Activated T-cell treated with anti-CD3 and anti-CD28 coated beads, Interleukin-2, amount 50 U/mL, for 24 hours (primary cell): ENCODE data around the gene REN.

Source experiments
- DNase-seq: peaks from one replicate; pipeline ENCODE4 v3.0.0-alpha.2; 2020
- H3K27ac Mint-ChIP-seq: 2 replicates; pipeline ENCODE4 v1.8.0; 2020; ENCODE audit warnings: mild to moderate bottlenecking, mixed read lengths
- H3K27me3 Mint-ChIP-seq: 2 replicates; pipeline ENCODE4 v1.8.0; 2020; ENCODE audit warnings: mixed read lengths
- H3K36me3 Mint-ChIP-seq: 2 replicates; pipeline ENCODE4 v1.8.0; 2020; ENCODE audit warnings: low read depth, mixed read lengths
- H3K4me1 Mint-ChIP-seq: 2 replicates; pipeline ENCODE4 v1.8.0; 2020; ENCODE audit warnings: low read depth, mixed read lengths
- H3K4me3 Mint-ChIP-seq: 2 replicates; pipeline ENCODE4 v1.8.0; 2020; ENCODE audit warnings: mild to moderate bottlenecking, moderate library complexity, mixed read lengths
- H3K9me3 Mint-ChIP-seq: 2 replicates; pipeline ENCODE4 v1.8.0; 2020; ENCODE audit warnings: mixed read lengths

REN gene

GRCh38 chr1:204177133-204177532 lies 11.0 kb upstream of the REN start:
- H3K27ac Mint-ChIP-seq: no peak overlapping the region
- H3K36me3 Mint-ChIP-seq: no peaks in the 10 kb centered on the region
- peaks cover 13% of the 10 kb centered on the region for H3K27me3 Mint-ChIP-seq
- H3K4me3 Mint-ChIP-seq: no peak overlapping the region
- H3K9me3 Mint-ChIP-seq: peaks cover 3% of the 10 kb centered on the region
- no peak for DNase-seq
- H3K4me1 Mint-ChIP-seq: no peaks in the 10 kb centered on the region

- no peak for DNase-seq
- Mint-ChIP-seq H3K27ac (no peak overlapping the region), H3K27me3 (peaks cover 13% of the 10 kb centered on the region), H3K4me3 (no peak overlapping the region), H3K9me3 (peaks cover 8% of the 10 kb centered on the region), H3K36me3 (no peaks in the 10 kb centered on the region), H3K4me1 (no peaks in the 10 kb centered on the region)
Measured at GRCh38 chr1:204176049-204176448, 9.9 kb upstream of the REN start.

DNA sequence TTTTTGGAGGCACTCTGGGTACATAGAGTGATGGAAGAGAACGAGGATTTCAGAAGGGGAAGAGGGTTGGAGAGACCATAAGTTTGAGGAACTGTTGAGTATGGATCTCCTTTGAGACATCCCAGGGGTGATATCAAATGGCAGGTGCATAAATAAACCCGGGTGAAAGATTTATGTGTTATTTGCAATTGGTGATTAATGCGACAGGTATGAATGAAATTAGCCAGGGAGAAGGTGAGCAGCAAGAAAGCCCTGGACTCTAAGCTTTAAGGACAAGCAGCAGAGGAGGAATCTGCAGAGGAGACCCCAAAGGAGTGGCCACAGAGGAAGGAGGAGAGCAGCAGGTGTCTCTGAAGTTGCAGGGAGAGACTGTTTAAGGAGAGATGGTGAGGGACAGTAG lies 8.8 kb upstream of the REN start:
- no peak for DNase-seq
- Mint-ChIP-seq H3K36me3 (peaks cover 2% of the 10 kb centered on the region), H3K27me3 (peaks cover 13% of the 10 kb centered on the region), H3K4me3 (no peak overlapping the region), H3K4me1 (no peaks in the 10 kb centered on the region), H3K27ac (no peak overlapping the region), H3K9me3 (peaks cover 18% of the 10 kb centered on the region)

DNA sequence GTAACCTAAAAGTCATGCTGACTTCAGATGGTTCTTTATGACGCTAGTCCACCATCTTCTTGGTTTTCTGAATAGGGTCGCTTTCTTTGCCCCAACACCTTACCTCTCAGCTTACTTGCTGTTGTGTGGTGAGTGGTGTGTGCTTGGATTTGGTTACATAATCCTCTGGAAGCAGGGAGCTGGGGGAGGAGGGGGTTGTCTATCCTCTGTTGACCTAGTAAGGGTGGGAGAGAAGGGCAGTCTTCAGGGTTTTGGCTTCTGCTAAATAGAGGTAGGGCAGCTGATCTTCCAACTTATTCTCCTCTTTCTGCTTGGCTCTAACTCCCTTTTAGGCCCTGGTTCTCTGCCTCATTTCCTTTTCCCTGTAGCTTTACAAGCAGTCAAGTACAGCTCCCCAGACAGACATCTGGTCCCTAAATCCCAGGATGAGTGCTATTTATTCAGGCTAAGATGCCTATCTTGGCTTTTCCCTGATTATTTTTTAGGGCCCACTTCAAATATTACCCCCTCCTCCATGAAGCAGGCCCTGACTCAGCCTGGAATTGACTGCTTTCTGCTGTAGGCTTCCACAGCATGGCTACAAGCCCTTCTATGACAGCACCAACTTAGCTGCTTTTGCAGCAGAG lies 6.4 kb upstream of the REN start:
- no peak overlapping the region for H3K4me3 Mint-ChIP-seq
- no peak overlapping the region for H3K27ac Mint-ChIP-seq
- H3K27me3 Mint-ChIP-seq: peaks cover 9% of the 10 kb centered on the region
- peaks cover 34% of the 10 kb centered on the region for H3K9me3 Mint-ChIP-seq
- peaks cover 2% of the 10 kb centered on the region for H3K36me3 Mint-ChIP-seq
- DNase-seq: no peak
- no peaks in the 10 kb centered on the region for H3K4me1 Mint-ChIP-seq

- H3K4me3 Mint-ChIP-seq: no peak overlapping the region
- H3K9me3 Mint-ChIP-seq: peaks cover 39% of the 10 kb centered on the region
- H3K27me3 Mint-ChIP-seq: peaks cover 9% of the 10 kb centered on the region
- peaks cover 2% of the 10 kb centered on the region for H3K36me3 Mint-ChIP-seq
- no peak for DNase-seq
- no peak overlapping the region for H3K27ac Mint-ChIP-seq
- H3K4me1 Mint-ChIP-seq: no peaks in the 10 kb centered on the region
Measured at GRCh38 chr1:204171751-204172178, 5.6 kb upstream of the REN start.

DNA sequence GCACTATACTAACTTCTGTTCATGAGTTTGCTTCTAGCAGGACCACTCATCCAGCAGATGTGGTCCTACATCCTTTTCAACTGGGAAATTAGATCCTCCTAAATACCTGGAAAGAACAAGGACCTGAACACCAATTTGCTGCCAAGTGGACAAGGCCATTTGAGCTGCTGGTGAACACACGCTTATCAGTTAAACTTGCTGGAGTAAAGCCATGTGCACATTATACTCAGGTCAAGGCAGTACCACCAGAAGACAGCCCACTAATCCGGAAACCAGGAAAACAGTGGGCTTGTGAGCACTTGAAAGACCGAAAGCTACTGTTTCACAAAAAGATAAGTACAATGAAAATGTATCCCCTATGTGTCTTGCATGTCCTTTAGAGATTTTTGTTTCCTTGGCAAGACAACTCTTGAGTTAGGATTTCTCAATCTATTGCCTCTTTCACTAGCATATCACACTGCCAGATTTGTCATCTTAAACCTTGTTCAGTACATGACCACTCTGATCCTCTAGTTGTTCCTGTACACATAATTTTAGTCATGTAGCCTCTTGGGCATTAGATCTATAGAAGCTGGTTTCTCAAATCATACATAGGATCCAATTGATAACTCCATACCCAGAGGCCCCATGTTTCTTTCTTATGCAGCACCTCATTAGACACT lies 4.5 kb upstream of the REN start:
- Mint-ChIP-seq H3K4me1 (no peaks in the 10 kb centered on the region), H3K36me3 (peaks cover 2% of the 10 kb centered on the region), H3K27me3 (peaks cover 9% of the 10 kb centered on the region), H3K4me3 (no peak overlapping the region), H3K9me3 (peaks cover 39% of the 10 kb centered on the region), H3K27ac (no peak overlapping the region)
- DNase-seq: no peak

DNA sequence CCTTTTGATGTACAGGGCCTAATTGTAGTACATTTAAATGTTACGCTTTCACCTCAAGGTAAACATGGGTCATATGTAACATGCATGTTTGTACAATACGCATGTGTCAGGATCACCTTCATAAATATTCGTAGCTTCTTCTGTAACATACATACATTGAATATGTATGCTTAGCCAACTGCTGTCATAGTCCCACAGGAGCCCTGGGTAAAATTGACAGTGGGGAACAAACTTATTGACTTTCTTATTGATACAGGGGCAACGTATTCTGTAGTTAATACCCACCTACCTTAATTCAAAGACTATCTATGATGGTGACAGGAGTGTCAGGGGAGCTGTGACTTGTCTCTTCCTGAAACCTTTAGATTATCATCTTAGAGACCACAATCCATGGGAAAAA lies 3.7 kb upstream of the REN start:
- H3K36me3 Mint-ChIP-seq: peaks cover 2% of the 10 kb centered on the region

GRCh38 chr1:204167730-204168129 lies 1.6 kb upstream of the REN start:
- H3K4me3 Mint-ChIP-seq: no peak overlapping the region
- H3K36me3 Mint-ChIP-seq: peaks cover 2% of the 10 kb centered on the region
- no peaks in the 10 kb centered on the region for H3K4me1 Mint-ChIP-seq
- peaks cover 39% of the 10 kb centered on the region for H3K9me3 Mint-ChIP-seq
- no peak overlapping the region for H3K27ac Mint-ChIP-seq
- DNase-seq: no peak
- peaks cover 4% of the 10 kb centered on the region for H3K27me3 Mint-ChIP-seq

More for the DNA sequence above, 3.7 kb upstream of the REN start:
- Mint-ChIP-seq H3K4me3 (no peak overlapping the region), H3K9me3 (peaks cover 39% of the 10 kb centered on the region), H3K4me1 (no peaks in the 10 kb centered on the region), H3K27me3 (peaks cover 13% of the 10 kb centered on the region), H3K27ac (no peak overlapping the region)
- DNase-seq: no peak

GRCh38 chr1:204162494-204163074 lies 3.6 kb downstream of the REN start:
- H3K9me3 Mint-ChIP-seq: peaks cover 5% of the 10 kb centered on the region
- H3K27ac Mint-ChIP-seq: no peak overlapping the region
- peak; percentile 91 for DNase-seq
- no peak overlapping the region for H3K4me3 Mint-ChIP-seq
- peaks cover 2% of the 10 kb centered on the region for H3K4me1 Mint-ChIP-seq
- no peaks in the 10 kb centered on the region for H3K36me3 Mint-ChIP-seq
- peaks cover 17% of the 10 kb centered on the region for H3K27me3 Mint-ChIP-seq

- H3K4me1 Mint-ChIP-seq: peaks cover 2% of the 10 kb centered on the region
- H3K27me3 Mint-ChIP-seq: peaks cover 17% of the 10 kb centered on the region
- no peaks in the 10 kb centered on the region for H3K9me3 Mint-ChIP-seq
- H3K4me3 Mint-ChIP-seq: no peak overlapping the region
- DNase-seq: no peak
- no peaks in the 10 kb centered on the region for H3K36me3 Mint-ChIP-seq
- no peak overlapping the region for H3K27ac Mint-ChIP-seq
Measured at GRCh38 chr1:204161609-204162493, 4.3 kb downstream of the REN start.

DNA sequence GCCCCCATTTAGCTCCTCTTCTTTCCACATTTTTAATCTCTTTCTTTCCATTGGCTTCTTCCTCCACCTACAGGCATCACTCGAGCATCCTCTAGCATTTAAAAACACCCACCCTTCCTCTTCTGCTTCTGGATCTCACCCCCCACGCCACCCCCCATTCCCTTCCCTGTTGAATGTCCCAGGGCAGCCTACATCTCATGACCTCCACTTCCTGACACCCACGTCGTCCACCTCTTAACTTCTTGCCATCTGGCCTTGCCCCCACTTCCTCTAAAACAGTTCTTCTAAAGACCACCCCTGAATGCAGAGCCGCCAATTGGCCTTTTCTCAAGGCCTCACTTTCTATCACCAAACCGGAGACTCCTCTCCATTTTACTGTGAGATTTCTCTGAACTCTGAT lies 8.2 kb downstream of the REN start:
- no peaks in the 10 kb centered on the region for H3K36me3 Mint-ChIP-seq
- H3K27me3 Mint-ChIP-seq: peaks cover 13% of the 10 kb centered on the region

DNA sequence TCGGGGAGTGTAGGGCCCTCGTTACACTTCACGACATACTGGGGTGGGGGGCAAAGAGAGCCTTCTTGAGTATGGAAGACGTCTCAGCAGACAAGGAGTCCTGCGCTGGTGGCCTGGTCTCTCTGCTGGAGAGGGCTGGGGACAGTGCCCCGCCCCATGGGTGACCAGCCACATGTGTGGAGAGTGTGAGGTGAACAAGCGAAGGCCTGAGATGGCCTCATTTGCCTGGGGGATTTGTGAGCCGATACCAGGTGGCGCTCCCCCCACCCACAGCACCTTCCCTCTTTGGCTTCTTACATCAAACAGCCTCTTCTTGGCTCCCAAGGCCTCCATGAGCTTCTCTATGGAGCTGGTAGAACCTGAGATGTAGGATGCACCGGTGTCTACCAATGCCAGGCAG lies 10.3 kb downstream of the REN start:
- Mint-ChIP-seq H3K27me3 (peaks cover 4% of the 10 kb centered on the region), H3K27ac (no peak overlapping the region), H3K9me3 (no peaks in the 10 kb centered on the region), H3K4me1 (peaks cover 8% of the 10 kb centered on the region), H3K36me3 (no peaks in the 10 kb centered on the region), H3K4me3 (no peak overlapping the region)
- no peak for DNase-seq

More for the DNA sequence above, 8.2 kb downstream of the REN start:
- Mint-ChIP-seq H3K9me3 (no peaks in the 10 kb centered on the region), H3K4me1 (peaks cover 2% of the 10 kb centered on the region), H3K27ac (no peak overlapping the region), H3K4me3 (no peak overlapping the region)
- no peak for DNase-seq

DNA sequence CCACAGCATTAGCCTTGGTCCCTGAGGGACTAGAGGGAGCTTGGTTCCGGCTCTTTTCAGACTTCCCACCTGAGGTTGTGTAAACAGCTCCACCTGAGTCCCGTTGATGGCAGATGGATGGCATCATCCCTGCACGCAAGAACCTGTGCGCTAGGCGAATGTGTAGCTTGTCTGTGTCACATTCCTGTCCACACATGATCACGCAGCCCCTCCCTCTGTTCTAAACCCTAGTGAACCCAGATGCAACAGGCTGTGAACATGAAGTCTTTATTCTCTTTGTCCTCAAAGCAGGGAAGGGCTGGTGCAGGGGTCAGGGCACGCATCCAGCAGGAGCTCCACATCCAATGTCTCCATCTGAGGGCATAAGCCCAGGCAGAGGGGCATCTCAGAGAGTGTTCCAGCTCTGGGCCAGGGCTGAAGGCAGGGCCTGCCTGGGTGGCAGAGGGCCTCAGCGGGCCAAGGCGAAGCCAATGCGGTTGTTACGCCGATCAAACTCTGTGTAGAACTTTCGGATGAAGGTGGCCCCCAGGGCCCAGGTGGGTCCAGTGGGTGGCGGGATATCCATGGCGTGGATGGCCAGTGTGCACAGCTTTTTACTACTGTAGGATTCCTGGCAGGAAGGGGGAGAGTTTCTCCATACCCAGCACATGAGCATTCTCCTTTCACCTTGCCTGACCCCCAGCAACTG lies 11.4 kb downstream of the REN start:
- H3K27me3 Mint-ChIP-seq: no peaks in the 10 kb centered on the region
- peaks cover 9% of the 10 kb centered on the region for H3K4me1 Mint-ChIP-seq

DNA sequence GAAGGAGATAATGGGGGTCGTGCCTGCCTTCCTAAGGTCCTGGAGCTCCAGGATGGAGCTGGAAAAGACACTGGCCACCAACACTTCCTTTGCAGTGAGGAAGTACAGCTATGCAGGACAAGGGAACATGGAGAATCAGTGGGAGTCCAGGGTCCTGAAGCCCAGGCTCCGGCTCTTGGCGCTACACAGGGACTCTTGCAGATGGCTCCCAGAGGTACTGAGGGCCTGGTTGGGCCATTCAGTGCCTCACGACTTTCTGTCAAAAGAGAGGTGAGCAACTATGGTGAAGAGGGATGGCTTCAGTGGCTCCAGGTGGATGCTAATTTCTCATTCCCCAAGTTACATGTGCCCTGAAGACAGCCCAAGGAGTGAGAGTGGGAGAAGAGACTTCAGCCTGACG lies 12.5 kb downstream of the REN start:
- H3K4me1 Mint-ChIP-seq: peaks cover 9% of the 10 kb centered on the region
- H3K36me3 Mint-ChIP-seq: no peaks in the 10 kb centered on the region
- no peak overlapping the region for H3K27ac Mint-ChIP-seq
- no peak for DNase-seq
- no peak overlapping the region for H3K4me3 Mint-ChIP-seq
- no peaks in the 10 kb centered on the region for H3K9me3 Mint-ChIP-seq
- H3K27me3 Mint-ChIP-seq: no peaks in the 10 kb centered on the region

More for the DNA sequence above, 11.4 kb downstream of the REN start:
- no peaks in the 10 kb centered on the region for H3K9me3 Mint-ChIP-seq
- no peak overlapping the region for H3K4me3 Mint-ChIP-seq
- no peak for DNase-seq
- H3K36me3 Mint-ChIP-seq: no peaks in the 10 kb centered on the region
- H3K27ac Mint-ChIP-seq: no peak overlapping the region
